Neural cell (in vitro differentiated cells): ENCODE measurements around the gene ALK. TPM values are rescaled to one million over a fixed set of nuclear protein-coding genes. Genes with fewer than 3 reads are reported as not detected.

Experiments used
- H2AFZ ChIP-seq: fragments of 200-600, 300-800 bp; sonication (generic), shearing (Covaris generic); 2 replicates; pipeline ENCODE4 v1.6.0; 2014; ENCODE audit warnings: low read depth, mild to moderate bottlenecking, antibody characterized with exemption, low read length, moderate library complexity
- H3F3A ChIP-seq: fragments of 200-600 bp; shearing (Covaris generic); 2 replicates; pipeline ENCODE4 v1.6.1; 2016; ENCODE audit warnings: mild to moderate bottlenecking, moderate library complexity, mixed read lengths, antibody characterized with exemption, low read length; ENCODE audit not compliant: insufficient read depth, poor library complexity, severe bottlenecking
- H3K27ac ChIP-seq: fragments of 200-600, 300-800 bp; sonication (generic), shearing (Covaris generic); 2 replicates; pipeline ENCODE4 v1.5.1; 2014; ENCODE audit warnings: mild to moderate bottlenecking, low read length, moderate library complexity
- H3K27me3 ChIP-seq: fragments of 300-800, 200-600 bp; sonication (generic), shearing (Covaris generic); 2 replicates; pipeline ENCODE4 v1.6.0; 2014; ENCODE audit warnings: mild to moderate bottlenecking, low read depth, low read length, moderate library complexity; ENCODE audit not compliant: insufficient read depth
- H3K36me3 ChIP-seq: fragments of 300-800, 200-600 bp; sonication (generic), shearing (Covaris generic); 2 replicates; pipeline ENCODE4 v1.5.1; 2014; ENCODE audit warnings: mild to moderate bottlenecking, antibody characterized with exemption, low read length, moderate library complexity; ENCODE audit not compliant: insufficient read depth
- H3K4me2 ChIP-seq: fragments of 300-800, 200-600 bp; sonication (generic), shearing (Covaris generic); 2 replicates; pipeline ENCODE4 v1.6.0; 2014; ENCODE audit warnings: mild to moderate bottlenecking, low read length
- H3K4me3 ChIP-seq: fragments of 300-800, 200-600 bp; sonication (generic), shearing (Covaris generic); 2 replicates; pipeline ENCODE4 v1.5.1; 2014; ENCODE audit warnings: mild to moderate bottlenecking, low read length, moderate library complexity
- H3K79me2 ChIP-seq: fragments of 200-600 bp; shearing (Covaris generic); replicated peaks from 2 replicates; pipeline ENCODE4 v1.6.0; 2014; ENCODE audit warnings: mild to moderate bottlenecking, low read length, moderate library complexity; ENCODE audit not compliant: insufficient read depth
- H3K9ac ChIP-seq: fragments of 300-800, 200-600 bp; sonication (generic), shearing (Covaris generic); 2 replicates; pipeline ENCODE4 v1.6.1; 2016; ENCODE audit warnings: mild to moderate bottlenecking, low read length, mixed read lengths
- H3K9me2 ChIP-seq: fragments of 200-600 bp; shearing (Covaris generic); 2 replicates; pipeline ENCODE4 v1.6.1; 2016; ENCODE audit warnings: mild to moderate bottlenecking, low read length, mixed read lengths; ENCODE audit not compliant: insufficient read depth
- H3K9me3 ChIP-seq: fragments of 200-600, 300-800 bp; sonication (generic), shearing (Covaris generic); 2 replicates; pipeline ENCODE4 v1.6.1; 2016; ENCODE audit warnings: mild to moderate bottlenecking, mixed run types, low read length, moderate library complexity, mixed read lengths
- H4K20me1 ChIP-seq: fragments of 200-600 bp; shearing (Covaris generic); 2 replicates; pipeline ENCODE4 v1.6.1; 2016; ENCODE audit warnings: mild to moderate bottlenecking, mixed run types; ENCODE audit not compliant: insufficient read depth
- EP300 ChIP-seq: fragments of 450-650 bp; conservative IDR thresholded peaks from 2 replicates; pipeline ENCODE4 v1.6.1; 2014; ENCODE audit warnings: antibody characterized with exemption, mild to moderate bottlenecking, moderate library complexity; ENCODE audit not compliant: poor library complexity, severe bottlenecking
- EZH2 ChIP-seq: fragments of 200-600, 300-800 bp; shearing (Covaris generic), sonication (generic); IDR thresholded peaks from 2 replicates; pipeline ENCODE4 v1.6.1; 2014; ENCODE audit warnings: antibody characterized with exemption, low read length, borderline replicate concordance, mild to moderate bottlenecking; ENCODE audit not compliant: insufficient read depth, poor library complexity, severe bottlenecking
- MXI1 ChIP-seq: fragments of 450-650 bp; conservative IDR thresholded peaks from 2 replicates; pipeline ENCODE4 v1.6.1; 2014; ENCODE audit warnings: antibody characterized with exemption, mild to moderate bottlenecking; ENCODE audit not compliant: poor library complexity, severe bottlenecking
- POLR2AphosphoS5 ChIP-seq: IDR thresholded peaks from 2 replicates; pipeline ENCODE4 v1.6.1; 2012
- RAD21 ChIP-seq: fragments of 450-650 bp; conservative IDR thresholded peaks from 2 replicates; pipeline ENCODE4 v1.6.1; 2014; ENCODE audit warnings: antibody characterized with exemption, mild to moderate bottlenecking, moderate library complexity
- REST ChIP-seq: IDR thresholded peaks from 2 replicates; pipeline ENCODE4 v1.6.1; 2012; ENCODE audit warnings: borderline replicate concordance
- SMC3 ChIP-seq: fragments of 450-650 bp; conservative IDR thresholded peaks from 2 replicates; pipeline ENCODE4 v1.6.1; 2014; ENCODE audit warnings: antibody characterized with exemption, mild to moderate bottlenecking, moderate library complexity; ENCODE audit not compliant: poor library complexity
- TAF1 ChIP-seq: IDR thresholded peaks from 2 replicates; pipeline ENCODE4 v1.6.1; 2012; ENCODE audit warnings: low read depth
- polyA plus RNA-seq: library from polyadenylated mRNA; depleted of rRNA; stranded (reverse); fragments of >200 nt; gene quantifications from 2 replicates; pipeline ENCODE4 v1.2.3, GENCODE V29; 2014
- TF ChIP-seq, protein P1 (sequence below): fragments of 450-650 bp; IDR thresholded peaks from 2 replicates; pipeline ENCODE4 v1.5.1; 2014; ENCODE audit warnings: antibody characterized with exemption, mild to moderate bottlenecking, moderate library complexity; ENCODE audit not compliant: poor library complexity, severe bottlenecking

ALK gene
- polyA plus RNA-seq, 1 donor from 2014 or later, result 7.1 TPM

DNA sequence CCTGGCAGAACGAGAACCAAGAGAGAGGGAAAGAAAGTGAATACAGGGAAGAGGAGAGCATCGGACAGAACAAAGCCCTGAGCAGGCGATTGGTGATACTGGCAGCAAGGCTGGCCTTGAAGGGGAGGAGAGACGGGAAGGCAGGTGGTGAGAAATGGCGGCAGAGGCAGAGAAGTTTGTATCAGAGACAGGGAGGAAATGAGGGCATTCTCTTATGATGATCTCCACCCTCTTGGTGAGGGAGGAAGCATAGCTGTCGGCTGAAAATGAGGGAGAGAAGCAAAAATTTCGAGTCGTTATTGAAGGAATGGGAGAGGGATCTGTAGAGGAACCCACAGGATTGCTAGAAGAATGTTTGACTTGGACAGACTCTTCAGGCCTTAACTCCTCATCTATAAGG is 725.6 kb downstream of the ALK start:
- no peaks in the 10 kb centered on the region for H3K36me3 ChIP-seq
- H4K20me1 ChIP-seq, result no peaks in the 10 kb centered on the region
- TF ChIP-seq TAF1 (no peak), EZH2 (no peak), EP300 (no peak), RAD21 (no peak), MXI1 (no peak), REST (no peak), SMC3 (no peak), POLR2AphosphoS5 (no peak)
- TF ChIP-seq, protein P1, sequence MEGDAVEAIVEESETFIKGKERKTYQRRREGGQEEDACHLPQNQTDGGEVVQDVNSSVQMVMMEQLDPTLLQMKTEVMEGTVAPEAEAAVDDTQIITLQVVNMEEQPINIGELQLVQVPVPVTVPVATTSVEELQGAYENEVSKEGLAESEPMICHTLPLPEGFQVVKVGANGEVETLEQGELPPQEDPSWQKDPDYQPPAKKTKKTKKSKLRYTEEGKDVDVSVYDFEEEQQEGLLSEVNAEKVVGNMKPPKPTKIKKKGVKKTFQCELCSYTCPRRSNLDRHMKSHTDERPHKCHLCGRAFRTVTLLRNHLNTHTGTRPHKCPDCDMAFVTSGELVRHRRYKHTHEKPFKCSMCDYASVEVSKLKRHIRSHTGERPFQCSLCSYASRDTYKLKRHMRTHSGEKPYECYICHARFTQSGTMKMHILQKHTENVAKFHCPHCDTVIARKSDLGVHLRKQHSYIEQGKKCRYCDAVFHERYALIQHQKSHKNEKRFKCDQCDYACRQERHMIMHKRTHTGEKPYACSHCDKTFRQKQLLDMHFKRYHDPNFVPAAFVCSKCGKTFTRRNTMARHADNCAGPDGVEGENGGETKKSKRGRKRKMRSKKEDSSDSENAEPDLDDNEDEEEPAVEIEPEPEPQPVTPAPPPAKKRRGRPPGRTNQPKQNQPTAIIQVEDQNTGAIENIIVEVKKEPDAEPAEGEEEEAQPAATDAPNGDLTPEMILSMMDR, result no peak

DNA sequence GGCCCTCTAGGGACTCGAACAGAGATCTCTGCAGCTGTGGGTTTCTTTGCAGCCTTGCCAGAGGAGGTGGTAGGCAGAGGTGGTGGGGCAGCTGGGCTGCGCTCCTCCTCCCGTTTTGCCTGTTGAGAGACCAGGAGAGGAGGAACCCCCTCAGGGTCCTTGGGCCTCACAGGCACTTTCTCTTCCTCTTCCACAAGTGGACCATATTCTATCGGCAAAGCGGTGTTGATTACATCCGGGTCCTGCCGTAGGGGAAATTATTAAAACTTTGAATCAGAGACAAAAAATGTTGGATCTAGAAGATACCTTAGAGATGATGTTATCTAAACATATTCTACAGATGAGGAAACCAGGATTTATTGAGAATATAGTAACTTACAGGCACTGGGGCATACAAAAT is 727.7 kb downstream of the ALK start:
- no peak overlapping the region for H3K27ac ChIP-seq
- H4K20me1 ChIP-seq, result no peaks in the 10 kb centered on the region
- no peaks in the 10 kb centered on the region for H3F3A ChIP-seq
- no peaks in the 10 kb centered on the region for H3K79me2 ChIP-seq
- H2AFZ ChIP-seq, result no peak overlapping the region
- no peaks in the 10 kb centered on the region for H3K9me3 ChIP-seq
- H3K4me3 ChIP-seq, result no peak overlapping the region
- no peak overlapping the region for H3K4me2 ChIP-seq
- no peak overlapping the region for H3K9ac ChIP-seq
- no peaks in the 10 kb centered on the region for H3K9me2 ChIP-seq
- TF ChIP-seq REST, result no peak
- H3K36me3 ChIP-seq, result no peaks in the 10 kb centered on the region
- no peaks in the 10 kb centered on the region for H3K27me3 ChIP-seq

More for the DNA sequence above, 725.6 kb downstream of the ALK start:
- Histone ChIP-seq H3F3A (no peaks in the 10 kb centered on the region), H3K9ac (no peak overlapping the region), H3K27ac (no peak overlapping the region), H3K4me3 (no peak overlapping the region), H3K9me2 (no peaks in the 10 kb centered on the region), H3K9me3 (no peaks in the 10 kb centered on the region), H3K79me2 (no peaks in the 10 kb centered on the region), H3K27me3 (no peaks in the 10 kb centered on the region), H3K4me2 (no peak overlapping the region), H2AFZ (no peak overlapping the region)
